Endothelial cell of umbilical vein (primary cell): Measurements from ENCODE around the gene LRTM2. TPM values are rescaled to one million over a fixed set of nuclear protein-coding genes. Genes with fewer than 3 reads are reported as not detected.

Experiments
- BruUV-seq: library from RNA; stranded (reverse); fragments of 400-500 nt; replicated peaks from 2 replicates; lab custom pipeline; 2021; lab: Mats Ljungman, UMichigan
- CTCF ChIA-PET: fragments of 300-600, 350-600 bp; sonication (Branson Sonifier 250); formaldehyde crosslinking; loops from one replicate; lab custom pipeline; 2021; ENCODE audit warnings: antibody characterized with exemption, inconsistent platforms; lab: Charles Lee
- POLR2A ChIA-PET: fragments of 300-600, 350-600 bp; sonication (Branson Sonifier 250); formaldehyde crosslinking; loops from one replicate; lab custom pipeline; 2021; ENCODE audit warnings: antibody characterized with exemption, inconsistent platforms; lab: Charles Lee
- DNase-seq: peaks from one replicate; pipeline ENCODE4 v3.0.0-alpha.2; 2011; ENCODE audit warnings: low read depth, low spot score
- FAIRE-seq: peaks from 2 replicates; lab custom pipeline; 2011; peaks lifted over from hg19 to GRCh38; lab: Jason Lieb, UNC
- H2AFZ ChIP-seq: 2 replicates; pipeline ENCODE4 v1.6.0; 2012; ENCODE audit warnings: low read depth, low read length, control low read depth, inconsistent platforms
- H3K27ac ChIP-seq: 2 replicates; pipeline ENCODE4 v1.5.1; 2011; ENCODE audit warnings: low read depth, mild to moderate bottlenecking, control low read depth, low read length, moderate library complexity; ENCODE audit not compliant: insufficient read depth
- H3K27me3 ChIP-seq, 2 experiments: 2 replicates each; pipeline versions ENCODE4 v1.6.0 to v1.6.1; 2011; ENCODE audit warnings: low read length in 2 of 2, mixed read lengths in 1 of 2; ENCODE audit not compliant: control insufficient read depth in 2 of 2, insufficient read depth in 2 of 2
- H3K36me3 ChIP-seq, 2 experiments: 2 replicates in 1 of 2; 3 replicates in 1 of 2; pipeline ENCODE4 v1.5.1; 2011; ENCODE audit warnings: low read length in 2 of 2, mild to moderate bottlenecking in 1 of 2, moderate library complexity in 1 of 2; ENCODE audit not compliant: control insufficient read depth in 2 of 2, insufficient read depth in 2 of 2; ENCODE audit errors: extremely low read depth in 1 of 2
- H3K4me1 ChIP-seq: 3 replicates; pipeline ENCODE4 v1.5.1; 2011; ENCODE audit warnings: mild to moderate bottlenecking, low read length; ENCODE audit not compliant: control insufficient read depth, insufficient read depth; ENCODE audit errors: extremely low read depth
- H3K4me2 ChIP-seq: 2 replicates; pipeline ENCODE4 v1.6.1; 2011; ENCODE audit warnings: low read length, control low read depth, mixed read lengths; ENCODE audit not compliant: insufficient read depth
- H3K4me3 ChIP-seq, 3 experiments: fragments of 200-600 bp in 1 of 3; sonication (generic), shearing (Covaris generic) in 1 of 3; replicated peaks in 1 of 3; 2 replicates each; pipeline ENCODE4 v1.5.1; 2011 to 2016; ENCODE audit warnings: control low read depth in 3 of 3, low read length in 3 of 3, mild to moderate bottlenecking in 2 of 3, inconsistent platforms in 1 of 3, low read depth in 1 of 3, moderate library complexity in 1 of 3; ENCODE audit not compliant: insufficient read depth in 1 of 3
- H3K79me2 ChIP-seq: 2 replicates; pipeline ENCODE4 v1.6.0; 2012; ENCODE audit warnings: low read length, inconsistent platforms; ENCODE audit not compliant: control insufficient read depth, insufficient read depth
- H3K9ac ChIP-seq: replicated peaks from 2 replicates; pipeline ENCODE3; 2011; ENCODE audit warnings: low read length, control low read depth; ENCODE audit not compliant: insufficient read depth; ENCODE audit errors: extremely low read depth
- H3K9me1 ChIP-seq: replicated peaks from 3 replicates; pipeline ENCODE4 v1.6.0; 2011; ENCODE audit warnings: mild to moderate bottlenecking, low read length; ENCODE audit not compliant: control insufficient read depth, insufficient read depth; ENCODE audit errors: extremely low read depth
- H3K9me3 ChIP-seq: replicated peaks from 2 replicates; pipeline ENCODE4 v1.5.1; 2012; ENCODE audit warnings: low read length, inconsistent platforms; ENCODE audit not compliant: control insufficient read depth, insufficient read depth
- H4K20me1 ChIP-seq: replicated peaks from 2 replicates; pipeline ENCODE3; 2011; ENCODE audit warnings: mild to moderate bottlenecking, low read length; ENCODE audit not compliant: control insufficient read depth, insufficient read depth; ENCODE audit errors: extremely low read depth
- EZH2 ChIP-seq: IDR thresholded peaks from 2 replicates; pipeline ENCODE4 v1.6.1; 2012; ENCODE audit warnings: borderline replicate concordance, low read depth, mild to moderate bottlenecking, moderate library complexity, low read length, inconsistent platforms; ENCODE audit not compliant: severe bottlenecking
- FOS ChIP-seq: IDR thresholded peaks from 2 replicates; pipeline ENCODE4 v1.6.1; 2011; ENCODE audit warnings: mild to moderate bottlenecking, low read length, moderate library complexity, borderline replicate concordance; ENCODE audit not compliant: insufficient read depth
- GATA2 ChIP-seq: IDR thresholded peaks from 2 replicates; pipeline ENCODE4 v1.7.0; 2011; ENCODE audit warnings: low read depth, mild to moderate bottlenecking, moderate library complexity, mixed read lengths, low read length; ENCODE audit not compliant: insufficient read length, insufficient read depth
- JUN ChIP-seq: IDR thresholded peaks from 2 replicates; pipeline ENCODE4 v1.6.1; 2011; ENCODE audit warnings: borderline replicate concordance, low read depth; ENCODE audit not compliant: insufficient read length, insufficient read depth
- MYC ChIP-seq: IDR thresholded peaks from one replicate; pipeline ENCODE4 v1.6.1; 2011; ENCODE audit warnings: mild to moderate bottlenecking, low read depth, low read length
- POLR2A ChIP-seq: IDR thresholded peaks from 2 replicates; pipeline ENCODE4 v1.6.1; 2012; ENCODE audit warnings: low read depth, mild to moderate bottlenecking, control low read depth, low read length
- POLR2AphosphoS5 ChIP-seq: IDR thresholded peaks from 2 replicates; pipeline ENCODE4 v1.6.1; 2012; ENCODE audit warnings: low read depth, mild to moderate bottlenecking, control low read depth, low read length, moderate library complexity; ENCODE audit not compliant: insufficient read depth
- dilution Hi-C: fragments of 300-500 bp; cut with MboI; formaldehyde crosslinking; loops from one replicate; pipeline ENCODE4 v1.15.0; 2019; ENCODE audit warnings: low sequenced_read_pairs; ENCODE audit not compliant: extremely low pct_ligation_motif_present
- intact Hi-C: fragments of 100-400 bp; cut with micrococcal nuclease; formaldehyde crosslinking; loops from one replicate; pipeline ENCODE4 v1.10.0; 2022
- polyA plus RNA-seq, 4 experiments: library from polyadenylated mRNA; depleted of rRNA in 3 of 4; stranded (reverse) in 3 of 4; unstranded in 1 of 4; fragments of >200 nt; gene quantifications; 2 replicates each; pipeline versions ENCODE4 v1.2.1 to v1.2.3, GENCODE V29; 2011 to 2012; ENCODE audit warnings: missing spikeins in 1 of 4
- total RNA-seq: library from RNA; stranded (reverse); gene quantifications from 2 replicates; pipeline ENCODE4 v1.2.3, GENCODE V29; 2021
- TF ChIP-seq, protein P1 (sequence below), 2 donors: IDR thresholded peaks; 1 replicate in 1 of 2; 2 replicates in 1 of 2; pipeline ENCODE4 v1.5.1; 2011; ENCODE audit warnings: low read length in 2 of 2, mild to moderate bottlenecking in 2 of 2, moderate library complexity in 2 of 2, control low read depth in 1 of 2, inconsistent platforms in 1 of 2, low read depth in 1 of 2; ENCODE audit not compliant: insufficient read depth in 1 of 2; ENCODE audit errors: extremely low read depth in 1 of 2
- TF ChIP-seq, protein P2 (sequence below): IDR thresholded peaks from 2 replicates; pipeline ENCODE4 v1.6.1; 2011; ENCODE audit not compliant: insufficient read depth, insufficient read length

LRTM2 gene
- total and polyA plus RNA-seq, 2 donors (not counting 3 experiments of a cell fraction or from before 2014, with no cell fraction given), result not detected

DNA sequence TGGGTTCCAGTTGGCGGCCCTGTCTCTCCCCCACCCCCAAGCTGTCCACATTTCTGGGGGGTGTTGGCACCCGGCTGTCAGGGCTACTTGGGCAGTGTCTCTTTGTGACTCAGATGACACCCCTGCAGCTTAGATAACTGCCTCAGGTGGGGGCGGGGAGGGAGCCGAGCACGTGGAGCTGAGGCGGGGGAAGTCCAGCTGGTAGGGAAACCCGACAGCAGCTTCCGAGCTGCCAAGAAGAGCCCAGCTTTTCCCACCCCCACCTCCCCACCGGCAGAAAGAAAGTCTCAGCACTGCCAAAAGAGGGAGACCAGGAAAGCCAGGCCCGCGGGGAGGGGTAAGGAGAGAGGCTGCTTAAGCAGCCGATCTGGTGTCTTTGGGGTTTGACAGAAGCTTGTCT lies 1.4 kb downstream of the LRTM2 start:
- dilution Hi-C loops (no loop called here), intact Hi-C loops (no loop called here)
- H2AFZ ChIP-seq, result no peak overlapping the region
- H3K4me3 ChIP-seq, result no peak overlapping the region
- FAIRE-seq, result no peak
- TF ChIP-seq FOS (no peak), EZH2 (no peak), POLR2A (no peak), GATA2 (no peak), MYC (no peak), JUN (no peak), POLR2AphosphoS5 (no peak)
- TF ChIP-seq, protein P1, sequence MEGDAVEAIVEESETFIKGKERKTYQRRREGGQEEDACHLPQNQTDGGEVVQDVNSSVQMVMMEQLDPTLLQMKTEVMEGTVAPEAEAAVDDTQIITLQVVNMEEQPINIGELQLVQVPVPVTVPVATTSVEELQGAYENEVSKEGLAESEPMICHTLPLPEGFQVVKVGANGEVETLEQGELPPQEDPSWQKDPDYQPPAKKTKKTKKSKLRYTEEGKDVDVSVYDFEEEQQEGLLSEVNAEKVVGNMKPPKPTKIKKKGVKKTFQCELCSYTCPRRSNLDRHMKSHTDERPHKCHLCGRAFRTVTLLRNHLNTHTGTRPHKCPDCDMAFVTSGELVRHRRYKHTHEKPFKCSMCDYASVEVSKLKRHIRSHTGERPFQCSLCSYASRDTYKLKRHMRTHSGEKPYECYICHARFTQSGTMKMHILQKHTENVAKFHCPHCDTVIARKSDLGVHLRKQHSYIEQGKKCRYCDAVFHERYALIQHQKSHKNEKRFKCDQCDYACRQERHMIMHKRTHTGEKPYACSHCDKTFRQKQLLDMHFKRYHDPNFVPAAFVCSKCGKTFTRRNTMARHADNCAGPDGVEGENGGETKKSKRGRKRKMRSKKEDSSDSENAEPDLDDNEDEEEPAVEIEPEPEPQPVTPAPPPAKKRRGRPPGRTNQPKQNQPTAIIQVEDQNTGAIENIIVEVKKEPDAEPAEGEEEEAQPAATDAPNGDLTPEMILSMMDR (IDR thresholded peaks at IDR 0.05; ENCODE audit: extremely low read depth in 1 of 2, insufficient read depth in 1 of 2, low read depth in 1 of 2, low read length in 2 of 2), result no peak
- TF ChIP-seq, protein P2, sequence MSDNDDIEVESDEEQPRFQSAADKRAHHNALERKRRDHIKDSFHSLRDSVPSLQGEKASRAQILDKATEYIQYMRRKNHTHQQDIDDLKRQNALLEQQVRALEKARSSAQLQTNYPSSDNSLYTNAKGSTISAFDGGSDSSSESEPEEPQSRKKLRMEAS, result no peak
- no peak for DNase-seq
- no peak overlapping the region for H3K4me2 ChIP-seq
- no peaks in the 10 kb centered on the region for H3K9me3 ChIP-seq
- POLR2A ChIA-PET, result no interaction called here
- H3K9me1 ChIP-seq, result no peaks in the 10 kb centered on the region
- peaks cover 29 to 30% of the 10 kb centered on the region in 2 experiments for H3K27me3 ChIP-seq
- no peaks in the 10 kb centered on the region for H3K79me2 ChIP-seq
- no peak overlapping the region for H3K9ac ChIP-seq
- H4K20me1 ChIP-seq, result no peaks in the 10 kb centered on the region
- no peak overlapping the region for H3K27ac ChIP-seq
- BruUV-seq, result no TSS peak
- CTCF ChIA-PET, result interaction anchor here (1.5 to 1.6 kb wide), 2 partner anchors 31 to 118 kb away, joined by 3 to 4 read pairs; no protein-coding TSS in a partner anchor
- no peaks in the 10 kb centered on the region for H3K4me1 ChIP-seq
- H3K36me3 ChIP-seq, result no peaks in the 10 kb centered on the region
